SKM-1 treated with dmso at 0.1 percent for 144 hours (cell line): ENCODE data around the gene YIPF5.

Experiments used
- DNase-seq: peaks from one replicate; lab custom pipeline; 2025; ENCODE audit not compliant: unreplicated experiment; lab: John Stamatoyannopoulos, UW

YIPF5 gene

DNA sequence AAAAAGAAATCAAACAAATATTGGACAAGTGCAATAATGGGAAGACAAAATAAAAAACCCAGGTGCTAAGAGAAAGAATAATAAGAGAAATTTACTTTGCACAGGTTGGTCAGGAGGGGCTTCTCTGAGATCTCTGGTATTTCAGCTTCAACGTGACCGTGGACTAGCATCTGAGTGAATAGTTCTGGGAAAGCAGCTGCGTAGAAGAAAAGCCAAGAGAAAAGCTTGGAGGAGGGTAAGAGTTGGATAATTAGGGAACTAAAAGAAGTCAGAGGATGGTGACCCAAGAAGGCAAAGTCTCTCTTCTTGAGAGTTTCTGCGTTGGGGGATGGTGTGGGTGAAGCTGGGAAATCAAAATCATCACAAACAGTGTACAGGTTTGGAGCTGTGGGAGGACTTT lies 41.6 kb downstream of the YIPF5 start:
- DNase-seq = no peak

DNA sequence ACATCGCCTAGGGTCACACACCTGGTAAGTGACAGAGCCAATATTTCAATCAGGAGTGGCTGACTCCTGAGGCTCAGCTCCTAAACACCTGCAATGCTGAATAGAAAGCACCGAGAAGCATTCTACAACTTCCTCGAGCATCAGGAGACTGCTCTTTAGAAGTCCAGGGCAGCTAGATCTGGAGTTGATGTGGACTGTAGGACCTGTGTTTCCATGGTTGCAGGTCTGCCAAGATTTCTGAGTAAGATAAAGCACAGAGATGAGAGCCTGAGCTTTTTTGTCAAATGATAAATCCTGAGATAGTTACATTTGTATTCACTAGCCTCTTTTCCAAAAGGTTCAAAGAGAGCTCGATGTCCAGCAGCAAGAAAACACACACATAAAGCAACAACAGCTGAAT lies 43.8 kb downstream of the YIPF5 start:
- DNase-seq = no peak

DNA sequence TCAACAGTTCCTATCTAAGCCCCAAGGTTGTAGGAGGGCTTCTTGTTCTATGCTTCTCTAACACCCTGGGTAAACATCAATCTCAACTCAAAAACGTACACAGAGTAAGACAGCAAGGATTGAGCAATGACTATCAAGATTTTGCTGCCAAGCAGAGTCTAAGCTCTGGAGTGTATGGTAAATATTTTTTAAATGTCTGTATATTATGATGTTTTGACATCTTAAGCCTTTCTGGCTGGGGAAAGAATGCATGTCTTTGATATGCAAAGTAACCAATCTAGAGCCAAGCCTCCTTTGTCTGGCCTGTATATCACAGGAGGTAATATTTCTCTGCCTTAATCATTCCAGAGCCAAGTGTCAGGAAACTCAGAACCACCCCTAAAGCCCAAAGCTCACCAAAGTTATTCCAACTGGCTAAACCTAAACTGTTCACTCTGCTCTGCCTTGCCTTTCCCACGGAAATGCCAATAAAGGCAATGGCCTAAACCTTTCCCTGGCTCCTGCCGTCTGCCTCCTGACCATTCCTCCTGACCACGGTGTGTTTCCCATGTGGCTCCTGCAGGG lies 45.2 kb downstream of the YIPF5 start:
- DNase-seq = no peak

DNA sequence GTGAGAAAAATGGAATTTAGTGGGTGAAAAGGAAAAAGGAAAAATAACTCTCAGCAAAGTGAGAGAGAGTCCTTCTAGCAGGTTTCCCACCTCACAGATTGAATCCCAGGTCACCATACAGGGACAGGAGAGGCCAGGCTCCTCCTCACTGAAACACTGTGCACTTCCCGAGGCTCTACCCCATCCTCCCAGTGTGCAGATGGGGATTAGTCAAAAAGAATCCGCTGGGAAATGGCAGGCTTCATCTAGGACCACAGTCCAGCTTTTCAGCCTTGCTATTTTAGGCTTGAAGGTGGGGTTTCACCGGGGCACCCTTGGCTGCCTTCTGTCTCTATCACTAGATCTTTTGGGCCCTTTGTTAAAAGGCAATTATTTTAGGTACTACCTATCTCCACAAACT lies 47.8 kb downstream of the YIPF5 start:
- DNase-seq = no peak

DNA sequence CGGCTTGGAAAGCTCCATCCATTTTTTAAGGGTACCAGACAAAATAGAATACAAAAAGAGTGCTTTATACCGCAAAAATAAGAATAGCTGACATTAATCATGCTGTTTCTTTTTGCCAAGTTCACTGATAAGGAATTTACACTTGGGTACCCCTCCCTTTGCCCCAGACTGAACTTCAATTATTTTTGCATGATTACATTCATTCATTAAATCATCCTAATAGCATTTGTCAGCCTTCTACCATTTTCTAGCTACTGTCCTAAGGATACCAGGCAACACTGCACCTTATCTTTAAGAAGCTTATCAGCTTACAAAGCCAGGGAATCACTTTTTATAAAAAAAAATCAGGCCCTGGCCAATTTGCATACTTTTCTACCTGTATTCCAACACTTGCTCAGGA lies 48.4 kb downstream of the YIPF5 start:
- no peak for DNase-seq

DNA sequence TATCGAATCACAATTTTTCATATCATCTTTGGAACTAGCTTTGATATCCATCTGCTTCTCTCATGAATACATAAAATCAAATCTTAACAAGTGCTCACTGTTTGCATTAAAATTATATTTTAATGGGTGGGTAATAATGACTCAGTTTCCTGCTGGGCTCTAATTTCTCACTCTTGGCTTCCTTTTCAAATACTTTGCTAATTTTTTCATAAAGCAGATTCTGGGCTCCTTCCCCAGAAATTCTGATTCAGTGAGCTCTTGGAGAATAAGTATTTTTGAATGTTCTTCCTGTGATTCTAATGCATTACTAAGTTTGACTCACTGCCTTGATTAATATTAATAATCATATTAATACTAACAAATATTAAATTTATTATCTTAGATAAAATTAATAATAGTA lies 48.9 kb downstream of the YIPF5 start:
- no peak for DNase-seq

DNA sequence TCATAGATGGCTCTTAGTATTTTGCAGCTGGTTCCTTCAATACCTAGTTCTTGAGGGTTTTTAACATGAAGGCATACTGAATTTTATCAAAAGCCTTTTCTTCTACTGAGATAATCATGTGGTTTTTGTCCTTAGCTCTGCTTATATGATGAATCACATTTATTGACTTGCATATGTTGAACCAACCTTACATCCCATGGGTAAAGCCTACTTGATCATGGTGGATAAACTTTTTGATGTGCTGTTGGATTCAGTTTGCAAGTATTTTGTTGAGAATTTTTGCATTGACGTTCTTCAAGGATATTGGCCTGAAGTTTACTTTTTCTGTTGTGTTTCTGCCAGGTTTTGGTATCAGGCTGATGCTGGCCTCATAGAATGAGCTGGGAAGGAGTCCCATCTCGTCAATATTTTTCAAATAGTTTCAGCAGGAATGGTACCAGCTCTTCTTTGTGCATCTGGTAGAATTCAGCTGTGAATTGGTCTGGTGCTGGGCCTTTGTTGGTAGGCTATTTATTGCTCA lies 49.7 kb downstream of the YIPF5 start:
- no peak for DNase-seq

DNA sequence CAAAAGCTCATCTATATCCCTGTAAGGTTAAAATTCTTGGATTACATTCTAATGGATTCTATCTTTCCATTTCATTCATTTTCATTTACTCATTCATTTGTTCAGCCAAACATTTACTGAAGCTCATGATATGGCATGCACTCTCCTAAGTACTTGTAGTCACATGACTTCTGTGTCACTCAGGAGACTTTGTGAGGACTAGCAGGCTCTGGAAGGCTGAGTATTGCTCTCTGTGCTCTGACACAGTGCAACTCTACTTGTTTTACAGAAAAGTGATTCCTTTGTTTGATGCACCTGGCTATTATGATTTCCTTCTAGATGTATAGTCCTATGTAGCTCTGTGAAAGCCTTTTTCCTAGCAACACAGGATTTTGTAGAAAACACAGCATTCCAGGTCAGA lies 53.0 kb downstream of the YIPF5 start:
- no peak for DNase-seq

DNA sequence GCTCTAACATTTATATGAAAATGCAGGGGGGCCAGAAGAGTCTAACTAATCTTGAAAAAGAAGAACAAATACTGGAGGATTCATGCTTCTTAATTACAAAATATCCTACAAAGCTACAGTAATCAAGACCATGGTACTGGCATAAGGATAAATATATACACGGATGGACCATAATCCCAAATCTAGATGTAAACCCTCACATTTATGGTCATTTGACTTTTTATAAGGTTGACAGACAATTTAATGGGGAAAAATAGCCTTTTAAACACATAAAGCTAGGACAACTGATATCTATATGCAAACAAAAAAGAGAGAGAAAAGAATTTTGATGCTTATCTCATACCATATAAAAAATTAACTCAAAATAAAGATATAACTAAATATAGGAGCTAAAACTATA lies 55.9 kb downstream of the YIPF5 start:
- no peak for DNase-seq
